Embryonic facial prominence (tissue), 1 donor: Measurements from ENCODE around the gene OR1M1.
"Not testable (repeated sequence)": the region's sequence is repeated elsewhere in the genome, so short reads cannot be mapped to it uniquely, and the experiment has no call there.

Source experiments
- DNase-seq: peaks from one replicate; pipeline ENCODE4 v3.0.0-alpha.2; 2016; ENCODE audit errors: extremely low spot score

The OR1M1 gene

DNA sequence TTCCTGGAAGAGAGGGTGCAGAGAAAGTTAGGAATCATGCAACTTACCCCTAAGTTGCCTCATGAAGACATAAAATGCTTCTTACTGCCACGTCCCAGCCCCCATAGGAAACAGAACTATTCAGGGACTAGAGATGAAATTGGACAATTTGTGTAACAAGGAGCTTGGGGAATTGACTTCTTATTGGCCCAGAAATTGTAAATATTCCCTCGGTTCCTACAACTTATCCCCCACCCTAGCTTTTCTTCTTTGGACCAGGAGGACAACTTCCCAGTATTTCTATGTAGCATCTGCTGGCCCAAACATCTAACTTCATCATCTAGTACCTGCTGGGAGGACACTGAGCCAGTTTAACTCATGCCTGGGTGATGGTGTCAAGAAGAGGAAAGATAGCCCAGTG is at the start of gene OR1M1:
Gene OR1M1, plus strand, starts transcription at position 301 of the 400 bp plus-strand sequence. CDS start 6,184 bp downstream, outside the sequence.
- DNase-seq = no peak

GRCh38 chr19:9037400-9038062 is 49.3 kb upstream of the OR1M1 start:
- DNase-seq = no peak

DNA sequence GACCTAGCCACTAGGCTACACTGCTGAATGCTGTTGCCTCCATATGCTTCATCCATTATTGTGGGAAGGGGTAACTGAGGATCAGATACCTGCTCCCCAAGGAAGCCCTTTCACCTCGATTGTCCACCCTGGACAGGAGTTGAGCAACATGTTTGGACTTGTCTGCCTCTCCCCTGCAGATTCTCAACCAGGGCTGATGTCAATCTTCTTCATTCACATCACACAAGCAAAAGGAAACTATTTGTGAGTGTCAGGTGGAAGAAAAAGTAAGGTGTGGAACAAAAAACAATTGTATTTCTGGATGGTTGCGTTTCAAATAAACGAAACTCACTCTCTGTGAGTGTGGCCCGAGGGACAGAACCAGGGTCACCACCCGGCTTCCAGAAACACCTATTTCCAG is 47.1 kb upstream of the OR1M1 start:
- DNase-seq = no peak

GRCh38 chr19:9040131-9040530 is 46.7 kb upstream of the OR1M1 start:
- DNase-seq = no peak

DNA sequence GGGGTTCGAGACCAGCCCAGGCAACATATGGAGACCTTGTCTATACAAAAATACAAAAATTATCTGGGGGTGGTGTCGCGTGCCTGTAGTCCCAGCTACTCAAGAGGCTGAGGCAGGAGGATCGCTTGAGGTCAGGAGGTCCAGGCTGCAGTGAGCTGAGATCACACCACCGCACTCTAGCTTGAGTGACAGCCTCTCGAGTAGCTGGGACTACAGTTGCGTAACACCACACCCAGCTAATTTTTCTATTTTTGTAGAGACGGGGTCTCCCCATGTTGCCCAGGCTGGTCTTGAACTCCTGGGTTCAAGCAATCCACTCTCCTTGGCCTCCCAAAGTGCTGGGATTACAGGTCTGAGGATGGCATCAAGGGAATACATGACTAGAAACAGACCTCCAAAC is 45.8 kb upstream of the OR1M1 start:
- no peak for DNase-seq

DNA sequence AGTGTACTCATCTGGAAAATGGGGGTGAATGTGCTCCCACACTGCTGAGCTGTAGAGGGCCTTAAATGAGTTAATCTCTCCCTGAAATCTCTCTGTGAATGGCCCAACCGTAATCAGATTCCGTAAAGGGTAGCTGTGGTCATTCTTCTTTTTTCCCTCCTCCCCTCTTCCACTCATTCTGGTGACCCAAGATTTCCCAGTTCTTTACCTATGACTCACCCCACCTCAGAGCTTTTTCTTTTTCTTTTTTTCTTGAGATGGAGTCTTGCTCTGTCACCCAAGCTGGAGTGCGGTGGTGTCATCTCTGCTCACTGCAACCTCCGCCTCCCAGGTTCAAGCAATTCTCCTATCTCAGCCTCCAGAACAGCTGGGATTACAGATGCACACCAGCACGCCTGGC is 43.3 kb upstream of the OR1M1 start:
- no peak for DNase-seq

- DNase-seq = no peak
These were observed 42.4 kb upstream of the OR1M1 start for GRCh38 chr19:9044449-9044848.

DNA sequence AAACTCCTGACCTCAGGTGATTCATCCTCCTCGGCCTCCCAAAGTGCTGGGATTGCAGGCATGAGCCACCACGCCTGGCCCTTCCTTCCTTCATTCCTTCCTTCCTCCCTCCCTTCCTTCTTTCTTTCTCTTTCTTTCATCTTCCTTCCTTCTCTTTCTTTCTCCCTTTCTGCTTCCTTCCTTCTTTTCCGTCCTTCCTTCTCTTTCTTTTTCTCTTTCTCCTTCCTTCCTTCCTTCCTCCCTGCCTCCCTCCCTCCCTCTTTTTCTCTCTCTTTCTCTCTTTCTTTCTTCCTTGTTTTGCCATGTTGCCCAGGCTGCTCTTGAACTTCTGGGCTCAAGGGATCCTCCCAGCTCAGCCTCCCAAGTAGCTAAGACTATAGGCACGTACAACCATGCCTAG is 40.2 kb upstream of the OR1M1 start:
- no peak for DNase-seq

GRCh38 chr19:9052894-9053293 is 34.0 kb upstream of the OR1M1 start:
- DNase-seq = no peak

DNA sequence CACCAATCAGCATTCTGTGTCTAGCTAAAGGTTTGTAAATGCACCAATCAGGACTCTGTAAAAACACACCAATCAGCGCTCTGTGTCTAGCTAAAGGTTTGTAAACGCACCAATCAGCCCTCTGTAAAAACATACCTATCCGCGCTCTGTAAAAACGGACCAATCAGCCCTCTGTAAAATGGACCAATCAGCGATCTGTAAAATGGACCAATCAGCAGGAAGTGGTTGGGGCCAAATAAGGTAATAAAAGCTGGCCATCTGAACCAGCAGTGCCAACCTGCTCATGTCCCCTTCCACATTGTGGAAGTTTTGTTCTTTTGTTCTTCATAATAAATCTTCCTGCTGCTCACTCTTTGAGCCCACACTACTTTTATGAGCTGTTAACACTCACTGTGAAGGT is 33.2 kb upstream of the OR1M1 start:
- not testable (repeated sequence) for DNase-seq

- no peak for DNase-seq
These were observed 32.7 kb upstream of the OR1M1 start for GRCh38 chr19:9054207-9054606.

- DNase-seq = no peak
These were observed 32.1 kb upstream of the OR1M1 start for GRCh38 chr19:9054765-9055164.

DNA sequence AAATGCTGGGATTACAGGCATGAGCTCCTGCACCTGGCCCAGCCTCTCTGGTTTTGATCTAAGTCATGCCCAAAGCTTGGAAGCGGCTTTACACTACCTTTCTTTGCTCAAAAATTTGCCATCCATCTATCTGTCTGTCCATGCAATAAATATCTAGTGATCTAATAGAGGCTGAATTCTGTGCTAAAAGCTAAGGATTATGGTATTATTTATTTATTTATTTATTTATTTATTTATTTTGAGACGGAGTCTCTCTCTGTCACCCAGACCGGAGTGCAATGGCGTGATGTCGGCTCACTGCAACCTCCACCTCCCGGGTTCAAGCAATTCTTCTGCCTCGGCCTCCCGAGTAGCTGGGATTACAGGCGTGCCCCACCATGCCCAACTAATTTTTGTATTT is 30.7 kb upstream of the OR1M1 start:
- DNase-seq = not testable (repeated sequence)

GRCh38 chr19:9057505-9058258 is 29.2 kb upstream of the OR1M1 start:
- no peak for DNase-seq

DNA sequence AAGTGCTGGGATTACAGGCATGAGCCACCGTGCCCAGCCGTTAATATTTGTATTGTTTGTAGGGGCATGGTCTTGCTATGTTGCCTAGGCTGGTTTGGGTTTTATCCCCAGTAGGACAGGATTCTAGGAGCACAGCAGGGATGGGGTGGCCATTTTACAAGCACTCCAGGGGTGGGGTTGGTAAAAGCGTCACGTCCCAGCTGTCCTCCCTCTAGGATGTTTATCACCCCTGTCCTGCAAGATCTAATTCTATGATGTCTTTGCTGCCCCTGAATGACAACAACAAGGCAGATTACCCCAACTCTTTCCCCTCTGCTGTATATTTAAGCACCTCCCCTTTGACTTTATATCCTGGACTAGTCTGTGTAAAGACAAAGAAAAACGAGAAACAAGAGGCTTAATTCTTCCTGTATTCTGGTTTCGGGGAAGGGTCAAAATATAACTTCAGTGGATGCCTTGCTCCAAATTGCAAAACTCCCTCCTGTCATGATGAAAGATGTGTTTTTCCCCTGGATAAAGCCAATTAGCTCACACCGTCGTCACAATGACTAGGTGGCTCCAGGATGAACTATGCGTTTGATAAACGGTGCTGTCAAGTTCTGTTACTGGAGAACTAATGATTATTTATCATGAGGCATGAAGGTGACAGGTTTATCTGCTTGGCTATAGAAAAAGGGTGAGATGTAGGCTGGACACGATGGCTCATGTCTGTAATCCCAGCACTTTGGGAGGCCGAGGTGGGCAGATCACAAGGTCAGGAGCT is 27.8 kb upstream of the OR1M1 start:
- DNase-seq = no peak

DNA sequence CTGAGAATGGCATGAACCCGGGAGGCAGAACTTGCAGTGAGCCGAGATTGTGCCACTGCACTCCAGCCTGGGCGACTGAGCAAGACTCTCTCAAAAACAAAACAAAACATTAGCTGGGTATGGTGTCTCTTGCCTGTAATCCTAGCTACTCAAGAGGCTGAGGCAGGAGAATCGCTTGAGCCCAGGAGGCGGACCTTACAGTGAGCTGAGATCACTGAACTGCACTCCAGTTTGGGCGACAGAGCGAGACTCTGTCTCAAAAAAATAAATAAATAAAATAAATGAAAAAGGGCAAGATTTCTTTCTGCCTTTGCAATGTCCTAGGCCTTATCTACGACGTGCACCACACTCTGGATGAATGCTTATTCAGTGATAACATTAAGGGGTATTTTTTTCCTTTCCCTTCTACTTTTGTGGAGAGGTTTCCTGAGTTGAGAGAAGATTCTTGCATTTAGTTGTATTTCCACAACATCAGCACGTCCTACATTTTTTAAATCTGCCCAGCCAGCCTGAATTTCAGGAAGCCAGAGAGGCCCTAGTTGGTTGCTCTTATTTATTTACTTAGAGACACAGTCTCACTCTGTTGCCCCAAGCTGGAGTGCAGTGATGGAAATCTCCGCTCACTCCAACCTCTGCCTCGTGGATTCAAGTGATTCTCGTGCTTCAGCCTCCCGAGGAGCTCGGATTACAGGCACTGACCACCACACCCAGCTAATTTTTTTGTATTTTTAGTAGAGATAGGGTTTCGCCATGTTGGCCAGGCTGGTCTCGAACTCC is 26.1 kb upstream of the OR1M1 start:
- DNase-seq = no peak

DNA sequence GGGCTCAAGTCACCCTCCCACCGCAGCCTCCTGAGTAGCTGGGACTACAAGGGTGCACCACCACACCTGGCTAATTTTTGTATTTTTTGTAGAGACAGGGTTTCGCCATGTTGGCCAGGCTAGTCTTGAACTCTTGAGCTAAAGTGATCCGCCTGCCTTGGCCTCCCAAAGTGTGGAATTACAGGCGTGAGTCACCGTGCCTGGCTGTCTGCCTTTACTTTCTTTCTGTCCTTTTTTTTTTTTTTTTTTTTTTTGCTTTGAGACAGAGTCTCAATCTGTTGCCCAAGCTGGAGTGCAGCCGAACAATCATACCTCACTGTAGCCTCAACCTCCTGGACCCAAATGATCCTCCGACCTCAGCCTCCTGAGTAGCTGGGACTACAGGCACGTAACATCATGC is 25.0 kb upstream of the OR1M1 start:
- DNase-seq = no peak

GRCh38 chr19:9065457-9066014 is 21.3 kb upstream of the OR1M1 start:
- DNase-seq = no peak

DNA sequence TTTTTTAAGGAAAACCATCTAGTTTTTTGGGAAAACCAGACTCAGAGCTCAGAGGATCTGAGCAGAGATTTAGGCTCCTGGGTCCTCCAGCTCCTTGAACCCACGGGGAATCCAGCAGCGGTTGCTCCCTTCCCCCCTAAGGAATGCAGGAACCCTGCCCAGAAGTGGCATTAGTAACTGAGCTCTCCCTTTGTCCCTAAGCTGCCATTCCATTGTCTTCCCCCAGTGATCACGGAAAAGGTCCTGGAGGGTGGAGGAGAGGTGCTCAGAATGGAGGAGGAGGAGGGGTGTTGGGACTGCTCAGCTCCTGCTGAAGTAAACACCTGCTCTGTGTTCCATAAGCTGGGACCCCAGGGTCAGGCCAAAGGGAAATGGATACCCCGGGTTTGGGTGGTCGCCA is 16.8 kb upstream of the OR1M1 start:
- peak; percentile 12 for DNase-seq

DNA sequence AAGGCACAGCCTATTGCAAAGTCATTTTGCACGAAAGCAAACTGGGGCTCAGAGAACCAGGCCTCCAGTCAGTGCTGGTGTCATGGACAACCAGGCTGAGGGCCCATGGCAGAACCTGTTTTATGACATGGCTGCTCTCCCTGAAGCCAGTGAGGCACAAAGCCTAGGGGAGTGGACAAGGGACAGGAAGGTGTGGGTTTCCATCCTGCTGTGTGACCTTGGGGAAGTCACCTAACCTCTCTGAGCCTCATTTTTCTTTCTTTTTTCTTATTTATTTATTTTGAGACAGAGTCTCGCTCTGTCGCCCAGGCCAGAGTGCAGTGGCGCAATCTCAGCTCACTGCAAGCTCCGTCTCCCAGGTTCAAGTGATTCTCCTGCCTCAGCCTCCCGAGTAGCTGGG is 15.1 kb upstream of the OR1M1 start:
- not testable (repeated sequence) for DNase-seq

DNA sequence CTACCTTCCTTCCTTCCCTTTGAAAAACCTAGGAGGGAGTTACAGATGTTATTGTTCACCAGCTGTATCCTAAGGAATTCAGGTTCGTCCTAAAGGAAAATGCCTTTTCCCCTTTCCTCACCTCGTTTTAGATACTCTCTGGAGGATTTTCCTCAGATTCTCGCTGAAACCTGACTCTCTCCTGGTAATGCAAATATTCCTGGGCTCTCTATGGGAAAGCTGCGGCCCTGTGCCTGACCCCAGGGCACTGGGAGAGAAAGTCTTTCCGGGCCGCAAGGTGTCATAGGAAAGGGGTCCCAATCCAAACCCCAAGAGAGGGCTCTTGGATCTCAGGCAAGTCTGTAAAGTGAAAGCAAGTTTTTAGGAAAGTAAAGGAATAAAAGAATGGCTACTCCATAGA is 13.1 kb upstream of the OR1M1 start:
- no peak for DNase-seq
